PC-9 (cell line): Measurements from ENCODE around the gene LARGE2. TPM values are rescaled to one million over a fixed set of nuclear protein-coding genes. Genes with fewer than 3 reads are reported as not detected.

ENCODE experiments used
- BruUV-seq: library from RNA; stranded (reverse); fragments of 400-500 nt; replicated peaks from 2 replicates; lab custom pipeline; 2021; lab: Mats Ljungman, UMichigan
- CTCF ChIA-PET: fragments of 300-600 bp; sonication (Branson Sonifier 250); formaldehyde crosslinking; loops from one replicate; lab custom pipeline; 2022; ENCODE audit warnings: antibody characterized with exemption; lab: Charles Lee
- POLR2A ChIA-PET: fragments of 300-600 bp; sonication (Branson Sonifier 250); formaldehyde crosslinking; loops from one replicate; lab custom pipeline; 2022; ENCODE audit warnings: antibody characterized with exemption; ENCODE audit not compliant: unreplicated experiment; lab: Charles Lee
- DNase-seq, 2 experiments: peaks; one replicate each; pipeline versions ENCODE4 v3.0.0 to v3.0.0-alpha.2; 2015 to 2022; ENCODE audit warnings: mixed read lengths in 1 of 2
- H2AFZ ChIP-seq: fragments of 200-600 bp; sonication (generic); 2 replicates; pipeline ENCODE4 v1.8.1; 2017; ENCODE audit warnings: antibody characterized with exemption
- H3F3A ChIP-seq: fragments of 200-600 bp; sonication (generic); 2 replicates; pipeline ENCODE4 v1.8.1; 2017; ENCODE audit warnings: antibody characterized with exemption, mild to moderate bottlenecking, low read depth; ENCODE audit not compliant: insufficient read depth
- H3K27ac ChIP-seq: fragments of 200-600 bp; sonication (generic); 2 replicates; pipeline ENCODE4 v1.6.1; 2016; ENCODE audit warnings: mixed run types
- H3K27me3 ChIP-seq: fragments of 200-600 bp; sonication (generic); 2 replicates; pipeline ENCODE4 v1.6.1; 2016; ENCODE audit warnings: low read depth, mixed run types; ENCODE audit not compliant: insufficient read depth
- H3K36me3 ChIP-seq: fragments of 200-600 bp; sonication (generic); 2 replicates; pipeline ENCODE4 v1.6.1; 2016; ENCODE audit warnings: low read depth, mixed run types
- H3K4me1 ChIP-seq: fragments of 200-600 bp; sonication (generic); replicated peaks from 2 replicates; pipeline ENCODE4 v1.6.1; 2016; ENCODE audit warnings: mixed run types; ENCODE audit not compliant: insufficient read depth
- H3K4me2 ChIP-seq: fragments of 200-600 bp; sonication (generic); 2 replicates; pipeline ENCODE4 v1.6.1; 2017; ENCODE audit warnings: mixed run types
- H3K4me3 ChIP-seq: fragments of 200-600 bp; sonication (generic); 2 replicates; pipeline ENCODE4 v1.6.1; 2016; ENCODE audit warnings: mixed run types
- H3K79me2 ChIP-seq: fragments of 200-600 bp; sonication (generic); 2 replicates; pipeline ENCODE4 v1.6.1; 2017; ENCODE audit warnings: low read depth, mixed run types
- H3K9me2 ChIP-seq: fragments of 200-600 bp; sonication (generic); 2 replicates; pipeline ENCODE4 v1.8.1; 2017; ENCODE audit warnings: mild to moderate bottlenecking; ENCODE audit not compliant: insufficient read depth
- H3K9me3 ChIP-seq: fragments of 200-600 bp; sonication (generic); 2 replicates; pipeline ENCODE4 v1.8.1; 2016; ENCODE audit warnings: low read depth; ENCODE audit not compliant: insufficient read depth
- H4K20me1 ChIP-seq: fragments of 200-600 bp; sonication (generic); 2 replicates; pipeline ENCODE4 v1.8.1; 2017; ENCODE audit not compliant: insufficient read depth
- CTCF ChIP-seq: fragments of 200-600 bp; sonication (generic); conservative IDR thresholded peaks from 2 replicates; pipeline ENCODE4 v1.6.1; 2017; ENCODE audit warnings: mixed run types, antibody characterized with exemption, mild to moderate bottlenecking, moderate library complexity
- EZH2 ChIP-seq: fragments of 200-600 bp; sonication (generic); IDR thresholded peaks from 2 replicates; pipeline ENCODE4 v1.8.0; 2017; ENCODE audit warnings: antibody characterized with exemption, low read depth
- intact Hi-C: fragments of 100-400 bp; cut with micrococcal nuclease; formaldehyde crosslinking; loops from one replicate; pipeline ENCODE4 v1.10.0; 2022; ENCODE audit not compliant: unreplicated experiment
- total RNA-seq: library from RNA; stranded (reverse); gene quantifications from 2 replicates; pipeline ENCODE4 v1.2.3, GENCODE V29; 2021

The LARGE2 gene
- total RNA-seq, 1 experiment from 2014 or later = 2.6 TPM

- ChIA-PET CTCF (interaction anchor here (0.6 to 0.7 kb wide), 2 partner anchors 77 to 540 kb away, joined by 3 to 5 read pairs; no protein-coding TSS in a partner anchor), POLR2A (interaction anchor here (0.6 kb wide), 2 partner anchors 58 to 1333 kb away, joined by 3 to 29 read pairs; no protein-coding TSS in a partner anchor)
- H4K20me1 ChIP-seq = 0 out of 2 replicates have a peak, but pooled peaks cover 4% of the 10 kb centered on the region
- TF ChIP-seq EZH2 (no peak), CTCF (no peak)
- no peak overlapping the region for H3K4me2 ChIP-seq
- DNase-seq = no peak
- no peak overlapping the region for H3K27ac ChIP-seq
- BruUV-seq = no TSS peak
- H3K79me2 ChIP-seq = no peaks in the 10 kb centered on the region
- no peak overlapping the region for H3K4me3 ChIP-seq
- no peaks in the 10 kb centered on the region for H3K36me3 ChIP-seq
- no peaks in the 10 kb centered on the region for H3K9me3 ChIP-seq
- no peaks in the 10 kb centered on the region; the same call in 1 of the 2 replicates for H3F3A ChIP-seq
- H3K9me2 ChIP-seq = no peaks in the 10 kb centered on the region
- intact Hi-C loops = no loop called here
- H3K27me3 ChIP-seq = no peaks in the 10 kb centered on the region
- no peak overlapping the region for H2AFZ ChIP-seq
- H3K4me1 ChIP-seq = 0 out of 2 replicates have a peak, but pooled peaks cover 4% of the 10 kb centered on the region
These were observed 7.1 kb downstream of the LARGE2 start for GRCh38 chr11:45929486-45930030.

DNA sequence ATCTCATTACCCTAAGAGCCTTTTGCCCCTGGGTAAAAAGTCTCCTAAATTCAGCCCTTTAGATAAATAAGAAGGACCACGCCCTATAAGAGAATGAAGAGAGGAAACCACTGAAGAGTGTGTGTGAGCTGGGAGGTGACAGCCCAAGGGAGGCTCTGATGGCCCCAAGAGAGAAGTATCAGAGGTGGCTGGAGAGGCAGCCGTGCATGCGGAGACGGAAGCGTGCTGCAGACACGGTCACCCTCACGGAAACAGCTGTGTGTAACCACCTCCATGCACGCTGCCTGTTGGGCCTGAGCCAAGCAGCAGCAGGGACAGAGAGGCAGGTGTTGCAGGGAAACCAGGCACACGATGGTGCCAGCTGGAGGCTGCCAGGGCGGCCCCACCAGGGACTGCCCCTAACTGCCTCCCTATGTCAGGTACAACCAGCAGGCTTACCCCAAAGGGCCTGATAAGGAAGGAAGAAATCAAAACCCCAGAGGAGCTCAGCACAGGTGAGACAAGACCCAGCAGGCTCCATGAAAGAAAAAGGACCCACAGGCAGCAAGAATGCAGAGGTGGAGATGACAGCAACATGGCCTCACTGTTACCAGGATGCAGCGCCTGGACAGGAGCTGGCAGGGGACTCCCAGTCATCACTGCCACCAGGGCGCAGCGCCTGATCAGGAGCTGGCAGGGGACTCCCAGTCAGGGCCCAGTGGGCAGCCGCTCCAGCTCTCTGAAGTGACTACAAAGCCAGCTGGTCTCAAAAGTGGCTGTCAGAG, 7.8 kb downstream of the LARGE2 start:
- Histone ChIP-seq H4K20me1 (0 out of 2 replicates have a peak, but pooled peaks cover 4% of the 10 kb centered on the region), H3K4me2 (no peak overlapping the region), H3K9me2 (no peaks in the 10 kb centered on the region), H3K27ac (no peak overlapping the region), H3K79me2 (no peaks in the 10 kb centered on the region), H3K4me1 (0 out of 2 replicates have a peak, but pooled peaks cover 4% of the 10 kb centered on the region), H3K4me3 (no peak overlapping the region), H3K9me3 (no peaks in the 10 kb centered on the region), H2AFZ (no peak overlapping the region), H3K36me3 (no peaks in the 10 kb centered on the region), H3K27me3 (no peaks in the 10 kb centered on the region), H3F3A (no peaks in the 10 kb centered on the region)
- ChIA-PET CTCF (interaction anchor here (0.7 kb wide), 1 partner anchor 76 kb away, joined by 3 read pairs; no protein-coding TSS in a partner anchor), POLR2A (interaction anchor here (0.6 kb wide), 2 partner anchors 57 to 1333 kb away, joined by 3 to 29 read pairs; no protein-coding TSS in a partner anchor)
- intact Hi-C loops = no loop called here
- peak in 1 of 2 experiments; percentile 40 for DNase-seq
- BruUV-seq = no TSS peak
- TF ChIP-seq CTCF = no peak
- TF ChIP-seq EZH2 = no peak

- intact Hi-C loops = no loop called here
- Histone ChIP-seq H3K9me2 (no peaks in the 10 kb centered on the region), H4K20me1 (0 out of 2 replicates have a peak, but pooled peaks cover 4% of the 10 kb centered on the region), H3K4me1 (0 out of 2 replicates have a peak, but pooled peaks cover 4% of the 10 kb centered on the region), H3K36me3 (no peaks in the 10 kb centered on the region), H3K9me3 (no peaks in the 10 kb centered on the region), H3F3A (no peaks in the 10 kb centered on the region), H3K4me2 (no peak overlapping the region), H3K27me3 (no peaks in the 10 kb centered on the region), H3K79me2 (no peaks in the 10 kb centered on the region), H2AFZ (no peak overlapping the region), H3K4me3 (no peak overlapping the region), H3K27ac (no peak overlapping the region)
- ChIA-PET CTCF (no interaction called here), POLR2A (no interaction called here)
- BruUV-seq = no TSS peak
- no peak for TF ChIP-seq CTCF
- TF ChIP-seq EZH2 = no peak
- DNase-seq = no peak
These were observed 8.6 kb downstream of the LARGE2 start for GRCh38 chr11:45930951-45931570.
